GM21723 (cell line): Measurements from ENCODE around the gene APBB1IP.
"Not testable (repeated sequence)": the region's sequence is repeated elsewhere in the genome, so short reads cannot be mapped to it uniquely, and the experiment has no call there.

ENCODE experiments used
- ATAC-seq: cut with Tn5 transposase; IDR thresholded peaks from one replicate; pipeline ENCODE4 v1.9.1; 2021; ENCODE audit warnings: mild to moderate bottlenecking, moderate library complexity; ENCODE audit not compliant: unreplicated experiment

The APBB1IP gene

GRCh38 chr10:26437637-26438461 is at the start of gene APBB1IP:
Gene APBB1IP, plus strand, starts transcription at chr10:26438341. Its CDS starts 53,986 bp downstream, at chr10:26492327.
- peak; percentile 62 for ATAC-seq

DNA sequence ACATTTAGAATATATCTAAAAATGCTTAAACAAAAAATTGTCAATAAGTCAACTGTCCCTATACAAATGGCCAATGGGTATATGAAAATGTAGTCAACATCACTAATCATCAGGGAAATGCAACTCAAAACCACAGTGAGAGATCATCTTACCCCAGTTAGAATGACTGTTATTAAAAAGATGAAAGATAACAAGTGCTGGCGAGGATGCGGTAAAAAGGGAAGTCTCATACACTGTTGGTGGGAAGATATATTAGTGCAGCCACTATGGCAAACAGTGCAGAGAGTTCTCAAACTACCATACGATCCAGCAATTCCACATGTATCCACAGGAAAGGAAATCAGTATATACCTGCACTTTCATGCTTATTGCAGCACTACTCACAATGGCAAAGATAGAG is 48.6 kb upstream of the APBB1IP start:
- ATAC-seq = no peak

DNA sequence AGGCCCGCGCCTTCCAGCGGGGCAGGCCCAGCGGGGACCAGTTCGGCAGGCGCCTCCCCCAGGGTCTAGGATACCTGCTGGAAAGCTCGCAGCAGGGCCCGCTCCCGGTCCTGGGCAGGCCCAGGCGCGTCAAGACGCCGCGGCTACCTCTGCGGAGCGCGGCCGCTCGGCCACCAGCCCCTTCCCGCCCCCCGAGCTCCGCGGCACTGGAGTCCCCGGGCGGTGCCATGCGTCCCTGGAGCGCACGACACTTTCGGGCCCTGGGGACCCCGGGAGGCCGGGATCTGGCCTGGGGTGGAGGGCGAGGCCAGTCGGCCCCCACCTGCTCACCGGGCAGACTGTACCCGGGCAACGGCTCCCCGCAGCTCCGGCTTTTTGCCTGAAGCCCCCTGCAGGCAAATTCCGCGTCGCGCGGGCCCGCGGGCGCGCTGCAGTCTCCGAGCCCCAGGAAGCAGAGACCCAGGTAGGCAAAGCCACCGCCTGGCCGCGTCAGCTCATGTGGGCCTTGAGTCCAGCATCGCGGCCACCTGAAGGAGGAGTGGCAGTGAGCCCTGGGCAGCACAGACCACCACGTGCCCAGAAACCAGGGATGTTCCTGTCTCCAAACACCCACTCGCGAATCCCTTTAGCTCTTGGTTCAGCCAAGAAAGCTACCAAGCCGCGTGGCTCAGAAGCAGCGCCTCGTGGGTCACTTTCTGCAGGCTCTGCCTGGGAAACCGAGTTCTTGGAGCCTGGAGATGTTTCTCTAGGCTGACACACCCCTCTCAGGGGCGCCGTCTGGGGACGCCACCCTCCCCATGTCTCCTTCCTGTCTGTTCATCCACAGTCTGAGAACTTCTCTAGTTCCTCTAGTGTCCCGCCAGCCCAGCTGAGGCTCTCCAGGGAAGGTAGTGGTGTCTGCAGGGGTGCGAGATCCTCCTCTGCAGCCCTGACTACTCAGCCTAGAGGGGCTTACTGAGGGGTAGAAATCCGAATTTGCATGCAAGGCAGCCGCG is 46.1 kb upstream of the APBB1IP start:
- no peak for ATAC-seq

DNA sequence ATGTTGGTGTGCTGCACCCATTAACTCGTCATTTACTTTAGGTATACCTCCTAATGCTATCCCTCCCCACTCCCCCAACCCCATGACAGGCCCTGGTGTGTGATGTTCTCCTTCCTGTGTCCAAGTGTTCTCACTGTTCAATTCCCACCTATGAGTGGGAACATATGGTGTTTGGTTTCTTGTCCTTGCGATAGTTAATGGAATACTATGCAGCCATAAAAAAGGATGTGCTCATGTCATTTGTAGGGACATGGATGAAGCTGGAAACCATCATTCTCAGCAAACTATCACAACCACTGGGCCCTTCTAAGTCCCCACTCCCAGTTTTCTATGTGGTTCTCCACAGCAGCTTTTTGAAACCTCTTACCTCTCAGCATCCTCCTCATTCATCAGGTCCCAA is 39.8 kb upstream of the APBB1IP start:
- not testable (repeated sequence) for ATAC-seq

GRCh38 chr10:26407406-26407969 is 30.7 kb upstream of the APBB1IP start:
- no peak for ATAC-seq

GRCh38 chr10:26408858-26409494 is 29.2 kb upstream of the APBB1IP start:
- peak; percentile 63 for ATAC-seq

GRCh38 chr10:26410356-26410755 is 27.8 kb upstream of the APBB1IP start:
- ATAC-seq = no peak

DNA sequence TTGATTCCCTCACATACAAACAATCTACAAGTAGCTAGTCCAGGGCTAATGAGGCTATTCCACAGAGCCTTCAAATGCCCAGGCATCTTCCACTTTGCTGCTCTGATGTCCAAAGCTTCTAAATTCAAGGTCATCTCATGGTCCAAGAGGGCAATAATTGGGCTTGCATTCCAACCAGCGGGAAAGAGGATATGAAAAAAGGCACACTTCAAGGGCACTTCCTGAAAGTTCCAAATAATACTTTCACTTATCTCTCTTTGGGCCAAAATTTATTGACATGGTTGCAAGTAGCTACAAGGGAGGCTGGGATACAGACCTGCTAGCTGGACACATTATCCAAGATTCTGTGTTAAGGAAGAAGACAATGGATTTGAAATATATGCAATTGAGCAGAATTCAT is 25.2 kb upstream of the APBB1IP start:
- no peak for ATAC-seq

- no peak for ATAC-seq
These were observed 24.8 kb upstream of the APBB1IP start for GRCh38 chr10:26413375-26413774.

DNA sequence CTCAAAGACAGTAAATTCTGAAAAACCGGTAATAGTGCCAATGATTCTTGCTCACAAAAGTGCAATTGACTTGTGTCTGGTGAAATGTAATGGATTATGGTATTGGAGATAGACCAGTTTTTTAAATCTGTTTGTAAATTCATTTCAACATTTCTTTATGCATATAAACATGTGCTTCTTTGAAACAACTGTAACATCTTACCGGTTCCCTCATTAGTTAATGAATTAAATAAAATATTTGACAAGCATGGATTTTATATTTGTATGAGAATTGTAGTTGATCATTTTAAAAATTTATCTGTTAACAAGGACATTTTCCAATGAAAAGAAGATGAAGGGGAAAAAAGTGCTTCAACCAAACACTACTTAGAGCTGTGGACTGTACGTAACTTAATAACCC is 21.0 kb upstream of the APBB1IP start:
- no peak for ATAC-seq

DNA sequence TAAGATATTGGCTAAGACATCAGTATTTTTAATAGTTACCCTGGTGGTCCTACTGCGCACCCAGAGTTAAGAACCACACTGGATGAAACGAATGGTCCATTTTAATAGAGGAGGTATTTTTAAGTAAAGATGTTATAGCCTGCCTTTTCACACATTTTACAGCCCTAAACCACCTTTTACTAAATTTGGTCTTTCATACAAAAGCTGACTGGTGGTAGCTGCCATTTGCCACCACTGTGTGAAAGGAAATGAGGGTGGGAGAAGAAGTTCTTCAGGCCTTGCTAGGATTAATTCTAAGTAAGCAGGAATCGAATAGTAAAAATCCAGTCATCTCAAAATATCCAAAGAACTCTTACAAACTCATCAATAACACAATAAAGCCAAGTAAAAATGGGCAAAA is 15.2 kb upstream of the APBB1IP start:
- ATAC-seq = no peak

GRCh38 chr10:26423722-26424121 is 14.4 kb upstream of the APBB1IP start:
- ATAC-seq = no peak

- peak; percentile 95 for ATAC-seq
These were observed 7.4 kb upstream of the APBB1IP start for GRCh38 chr10:26430641-26431163.

DNA sequence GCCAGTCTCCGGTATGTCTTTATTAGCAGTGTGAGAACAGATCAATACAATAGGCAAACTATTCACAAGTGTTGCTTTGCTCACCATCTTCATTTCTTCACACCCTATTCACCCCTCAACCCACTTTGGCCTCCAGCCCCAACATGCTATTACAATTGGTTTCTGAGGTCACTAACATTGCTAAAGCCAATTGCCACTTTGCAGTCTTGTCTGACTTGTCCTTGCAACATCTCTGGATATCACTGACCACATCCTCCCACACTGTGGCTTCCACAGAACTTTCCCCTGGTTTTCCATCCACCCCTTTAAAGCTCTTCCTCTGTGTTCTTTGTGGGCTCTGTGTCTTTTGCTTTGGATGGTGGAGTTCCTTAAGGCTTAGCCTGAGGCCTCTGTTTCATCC is 5.2 kb upstream of the APBB1IP start:
- no peak for ATAC-seq

GRCh38 chr10:26435852-26436251 is 2.3 kb upstream of the APBB1IP start:
- no peak for ATAC-seq

- no peak for ATAC-seq
These were observed 1.3 kb upstream of the APBB1IP start for GRCh38 chr10:26436848-26437247.

DNA sequence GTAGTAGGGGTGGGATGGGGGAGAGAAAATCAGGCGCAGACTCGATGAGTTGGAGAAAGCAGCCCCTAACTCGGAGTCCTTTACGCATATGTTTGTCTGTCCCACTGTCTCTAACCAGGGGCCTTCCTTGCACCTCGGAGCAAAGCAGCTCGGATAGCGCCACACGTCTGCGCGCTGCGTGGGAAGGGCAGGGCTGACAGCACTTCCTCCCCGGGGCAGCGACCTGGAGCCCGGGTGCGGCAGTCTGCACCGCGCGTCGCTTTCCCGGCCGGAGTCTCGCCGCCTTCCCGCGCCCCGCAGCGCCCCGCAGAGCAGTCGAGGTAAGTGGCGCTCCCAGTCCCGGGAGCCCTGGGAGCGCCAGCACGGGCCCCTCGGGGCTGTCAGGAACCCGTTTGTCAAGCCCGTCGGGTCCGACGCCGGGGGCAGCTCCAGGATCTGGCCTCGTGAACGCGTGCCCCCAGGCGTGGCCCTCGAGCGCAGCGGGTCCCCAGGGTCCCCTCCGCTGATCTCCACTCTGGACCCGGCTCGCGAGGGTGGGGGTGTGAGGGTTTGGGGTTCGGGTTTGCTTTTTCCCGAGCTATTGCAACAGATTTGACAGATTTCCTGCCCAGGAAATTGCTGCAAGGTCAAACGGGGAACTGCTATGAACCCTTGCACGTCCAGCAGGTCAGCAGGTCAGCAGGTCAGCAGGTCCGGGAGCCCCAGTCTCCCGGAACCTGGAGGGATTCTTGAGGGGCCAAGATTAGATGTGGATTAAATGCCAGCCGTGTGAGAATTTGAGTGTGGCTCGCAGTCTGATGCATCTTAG is 597 bp downstream of the APBB1IP start:
- peak; percentile 48 for ATAC-seq

GRCh38 chr10:26439406-26440087 is 1.4 kb downstream of the APBB1IP start:
- ATAC-seq = no peak

DNA sequence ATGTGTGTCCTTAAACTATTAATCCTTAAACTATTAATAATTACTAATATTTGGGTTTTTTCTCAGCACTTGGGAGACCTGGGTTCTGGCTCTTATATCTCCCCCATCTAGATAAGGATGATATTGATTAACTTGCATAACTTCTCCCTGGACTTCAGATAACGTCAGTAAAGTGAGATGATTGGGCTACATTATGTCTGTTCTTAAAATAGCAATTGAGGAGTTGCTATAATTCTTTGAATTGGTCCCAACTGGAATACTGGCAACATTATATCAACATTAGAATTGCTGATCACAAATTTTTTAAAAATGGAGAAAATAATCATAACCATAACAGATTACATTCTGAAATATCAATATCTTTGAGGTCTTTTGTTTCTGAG is 1.9 kb downstream of the APBB1IP start:
- ATAC-seq = no peak
